ENCODE results near the gene KMT2E. TPM values are rescaled to one million over a fixed set of nuclear protein-coding genes. Genes with fewer than 3 reads are reported as not detected.

The KMT2E gene
- polyA plus RNA-seq, 2 of the 4 experiments (the other 2 are of a cell fraction), result 9.4 to 23.4 TPM

DNA sequence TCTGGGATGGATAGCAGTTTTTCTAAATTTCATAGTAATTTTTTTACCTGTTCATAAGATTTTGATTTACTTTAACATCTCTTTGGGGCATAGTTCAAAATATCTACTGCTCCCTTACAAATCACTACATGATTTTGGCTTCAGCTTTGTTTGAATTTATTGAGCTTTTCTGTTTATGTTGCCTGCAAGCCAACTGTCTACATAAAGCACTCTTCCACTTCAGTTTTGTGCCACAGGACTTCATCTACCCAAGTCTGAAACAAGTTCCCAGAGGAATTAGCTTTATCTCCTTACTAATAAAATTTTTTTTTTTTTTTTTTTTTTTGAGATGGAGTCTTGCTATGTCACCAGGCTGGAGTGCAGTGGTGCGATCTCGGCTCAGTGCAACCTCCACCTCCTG lies 45.4 kb upstream of the KMT2E start:
- ChIA-PET POLR2A (interaction anchor here (0.6 to 1.6 kb wide), 4 partner anchors 9 to 45 kb away, joined by 3 to 7 read pairs (median 4); no protein-coding TSS in a partner anchor), CTCF (interaction anchor here (1.0 to 1.3 kb wide), 2 partner anchors 12 to 15 kb away, joined by 4 to 5 read pairs; no protein-coding TSS in a partner anchor)
- no peak for TF ChIP-seq ESRRA (IDR thresholded peaks at IDR 0.05; ENCODE audit: borderline replicate concordance, low read length)
- TF ChIP-seq, protein P1, sequence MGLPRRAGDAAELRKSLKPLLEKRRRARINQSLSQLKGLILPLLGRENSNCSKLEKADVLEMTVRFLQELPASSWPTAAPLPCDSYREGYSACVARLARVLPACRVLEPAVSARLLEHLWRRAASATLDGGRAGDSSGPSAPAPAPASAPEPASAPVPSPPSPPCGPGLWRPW (IDR thresholded peaks at IDR 0.05), result no peak
- no peak for TF ChIP-seq FOSB (CRISPR knock-in tag; IDR thresholded peaks at IDR 0.05)
- TF ChIP-seq RNF2 (IDR thresholded peaks at IDR 0.05; ENCODE audit: borderline replicate concordance, low read depth), result no peak
- no peak for TF ChIP-seq CHD2 (IDR thresholded peaks at IDR 0.05; ENCODE audit: low read length, partially characterized antibody)
- TF ChIP-seq MYC (IDR thresholded peaks at IDR 0.05; ENCODE audit: borderline replicate concordance, low read length), result no peak
- TF ChIP-seq, protein P2, sequence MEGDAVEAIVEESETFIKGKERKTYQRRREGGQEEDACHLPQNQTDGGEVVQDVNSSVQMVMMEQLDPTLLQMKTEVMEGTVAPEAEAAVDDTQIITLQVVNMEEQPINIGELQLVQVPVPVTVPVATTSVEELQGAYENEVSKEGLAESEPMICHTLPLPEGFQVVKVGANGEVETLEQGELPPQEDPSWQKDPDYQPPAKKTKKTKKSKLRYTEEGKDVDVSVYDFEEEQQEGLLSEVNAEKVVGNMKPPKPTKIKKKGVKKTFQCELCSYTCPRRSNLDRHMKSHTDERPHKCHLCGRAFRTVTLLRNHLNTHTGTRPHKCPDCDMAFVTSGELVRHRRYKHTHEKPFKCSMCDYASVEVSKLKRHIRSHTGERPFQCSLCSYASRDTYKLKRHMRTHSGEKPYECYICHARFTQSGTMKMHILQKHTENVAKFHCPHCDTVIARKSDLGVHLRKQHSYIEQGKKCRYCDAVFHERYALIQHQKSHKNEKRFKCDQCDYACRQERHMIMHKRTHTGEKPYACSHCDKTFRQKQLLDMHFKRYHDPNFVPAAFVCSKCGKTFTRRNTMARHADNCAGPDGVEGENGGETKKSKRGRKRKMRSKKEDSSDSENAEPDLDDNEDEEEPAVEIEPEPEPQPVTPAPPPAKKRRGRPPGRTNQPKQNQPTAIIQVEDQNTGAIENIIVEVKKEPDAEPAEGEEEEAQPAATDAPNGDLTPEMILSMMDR (IDR thresholded peaks at IDR 0.05), result no peak
- TF ChIP-seq TFCP2L1 (CRISPR knock-in tag; IDR thresholded peaks at IDR 0.05), result no peak
- TF ChIP-seq MAZ (IDR thresholded peaks at IDR 0.05; ENCODE audit: borderline replicate concordance, low read depth, low read length), result no peak
- TF ChIP-seq CBX2 (IDR thresholded peaks at IDR 0.05; ENCODE audit: borderline replicate concordance, low read depth), result no peak
- no peak for TF ChIP-seq FOSL2 (IDR thresholded peaks at IDR 0.05)
- no peak for TF ChIP-seq FOSL2 (CRISPR knock-in tag; IDR thresholded peaks at IDR 0.05)
- TF ChIP-seq BHLHE40 (IDR thresholded peaks at IDR 0.05; ENCODE audit: low read depth, low read length), result no peak
- TF ChIP-seq SMC3 (IDR thresholded peaks at IDR 0.05), result no peak
- TF ChIP-seq POLR2A (IDR thresholded peaks at IDR 0.05; ENCODE audit: low read length), result no peak
- no peak for TF ChIP-seq HOXA7 (CRISPR knock-in tag; IDR thresholded peaks at IDR 0.05)
- TF ChIP-seq CEBPB (IDR thresholded peaks at IDR 0.05), result no peak
- no peak for TF ChIP-seq RFX5 (IDR thresholded peaks at IDR 0.05)
- no peak for TF ChIP-seq HOXB13 (CRISPR knock-in tag; IDR thresholded peaks at IDR 0.05; ENCODE audit: low read depth)
- Histone ChIP-seq H3K4me2 (no peak overlapping the region), H3K4me3 (no peak overlapping the region), H3K27ac (no peak overlapping the region), H3K9me3 (no peaks in the 10 kb centered on the region), H3K4me1 (peaks cover 8% of the 10 kb centered on the region)
- ATAC-seq, result no peak
- DNase-seq (ENCODE audit: low read depth in 1 of 2, low spot score in 1 of 2), result no peak
- no peak for FAIRE-seq
- WGBS (ENCODE audit: missing lambda C conversion rate), result 95% methylated on average over 2 of the region's 2 CpGs

DNA sequence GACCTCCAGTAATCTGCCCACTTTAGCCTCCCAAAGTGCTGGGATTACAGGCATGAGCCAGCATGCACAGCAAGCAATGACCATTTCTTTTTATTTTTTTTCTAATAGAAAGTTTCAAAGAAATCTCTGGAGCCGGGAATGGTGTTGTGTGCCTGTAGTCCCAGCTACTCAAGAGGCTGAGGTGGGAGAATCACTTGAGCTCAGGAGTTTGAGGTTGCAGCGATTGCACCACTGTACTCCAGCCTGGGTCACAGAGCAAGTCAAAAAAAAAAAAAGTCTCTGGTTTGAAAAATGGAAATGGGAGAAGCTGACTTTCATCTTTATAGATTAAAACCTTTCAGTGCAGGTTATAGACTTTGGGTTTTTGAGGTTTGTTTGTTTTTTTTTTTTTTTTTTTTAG lies 44.8 kb upstream of the KMT2E start:
- Histone ChIP-seq H3K4me1 (peaks cover 3% of the 10 kb centered on the region), H3K9me3 (no peaks in the 10 kb centered on the region), H3K27ac (no peak overlapping the region), H3K4me2 (no peak overlapping the region), H3K4me3 (no peak overlapping the region)
- 98% methylated on average over 2 of the region's 2 CpGs for WGBS (ENCODE audit: missing lambda C conversion rate)
- TF ChIP-seq TP53 (CRISPR knock-in tag; IDR thresholded peaks at IDR 0.05) (no peak), ZC3H11A (IDR thresholded peaks at IDR 0.05) (no peak), EHMT2 (IDR thresholded peaks at IDR 0.05; ENCODE audit: low read depth) (no peak), FOSL2 (IDR thresholded peaks at IDR 0.05) (no peak), FOSL2 (CRISPR knock-in tag; IDR thresholded peaks at IDR 0.05) (no peak), EHF (CRISPR knock-in tag; IDR thresholded peaks at IDR 0.05) (no peak), CBX2 (IDR thresholded peaks at IDR 0.05; ENCODE audit: borderline replicate concordance, low read depth) (no peak), MYC (IDR thresholded peaks at IDR 0.05; ENCODE audit: borderline replicate concordance, low read length) (no peak)
- CTCF ChIA-PET, result interaction anchor here (0.6 to 1.3 kb wide), 3 partner anchors 12 to 1073 kb away, joined by 3 to 5 read pairs (median 4); no protein-coding TSS in a partner anchor
- FAIRE-seq, result no peak
- no peak for ATAC-seq
- POLR2A ChIA-PET, result interaction anchor here (1.6 kb wide), 1 partner anchor 15 kb away, joined by 7 read pairs; no protein-coding TSS in a partner anchor
- DNase-seq (ENCODE audit: low read depth in 1 of 2, low spot score in 1 of 2), result no peak
